Panc1 (cell line): Measurements from ENCODE around the gene IRX6. TPM values are rescaled to one million over a fixed set of nuclear protein-coding genes. Genes with fewer than 3 reads are reported as not detected.

Source experiments
- ATAC-seq: fragments of 200-7000 bp; cut with Tn5 transposase; 2 replicates; pipeline ENCODE4 v1.9.1; 2020; ENCODE audit warnings: mild to moderate bottlenecking, moderate library complexity
- BruUV-seq: library from RNA; stranded (reverse); fragments of 400-500 nt; replicated peaks from 2 replicates; lab custom pipeline; 2021; lab: Mats Ljungman, UMichigan
- CTCF ChIA-PET: fragments of 300-600 bp; sonication (Branson Sonifier 250); formaldehyde crosslinking; loops from one replicate; lab custom pipeline; 2022; ENCODE audit warnings: antibody characterized with exemption; lab: Charles Lee
- POLR2A ChIA-PET: fragments of 300-600 bp; sonication (Branson Sonifier 250); formaldehyde crosslinking; loops from one replicate; lab custom pipeline; 2022; ENCODE audit warnings: antibody characterized with exemption; lab: Charles Lee
- DNase-seq: peaks from one replicate; pipeline ENCODE4 v3.0.0-alpha.2; 2010; ENCODE audit warnings: low read depth, low spot score
- H3K27ac ChIP-seq: 2 replicates; pipeline ENCODE4 v1.5.1; 2011; ENCODE audit warnings: mild to moderate bottlenecking, low read length, inconsistent platforms
- H3K27me3 ChIP-seq: fragments of 200-500 bp; sonication (Bioruptor generic); 2 replicates; pipeline ENCODE4 v1.6.0; 2014; ENCODE audit warnings: low read length, inconsistent platforms; ENCODE audit not compliant: control insufficient read depth, insufficient read depth
- H3K36me3 ChIP-seq: fragments of 200-500 bp; sonication (Bioruptor generic); 2 replicates; pipeline ENCODE4 v1.5.1; 2014; ENCODE audit warnings: inconsistent platforms, mild to moderate bottlenecking, low read length, moderate library complexity; ENCODE audit not compliant: control insufficient read depth, insufficient read depth
- H3K4me1 ChIP-seq: 2 replicates; pipeline ENCODE4 v1.5.1; 2011; ENCODE audit warnings: inconsistent platforms, mild to moderate bottlenecking, low read length, moderate library complexity; ENCODE audit not compliant: control insufficient read depth, insufficient read depth
- H3K4me3 ChIP-seq, 2 experiments: 2 replicates each; pipeline ENCODE4 v1.5.1; 2011 to 2012; ENCODE audit warnings: low read depth in 2 of 2, low read length in 2 of 2, mild to moderate bottlenecking in 2 of 2, inconsistent platforms in 1 of 2, moderate library complexity in 1 of 2
- H3K9me3 ChIP-seq: fragments of 200-500 bp; sonication (Bioruptor generic); 2 replicates; pipeline ENCODE4 v1.5.1; 2014; ENCODE audit warnings: low read depth, mild to moderate bottlenecking, inconsistent platforms, low read length, moderate library complexity; ENCODE audit not compliant: control insufficient read depth, insufficient read depth
- CTCF ChIP-seq: fragments of 450-650 bp; IDR thresholded peaks from 2 replicates; pipeline ENCODE4 v1.5.1; 2017; ENCODE audit warnings: mild to moderate bottlenecking
- POLR2AphosphoS5 ChIP-seq: IDR thresholded peaks from 2 replicates; pipeline ENCODE4 v1.6.1; 2012; ENCODE audit warnings: mild to moderate bottlenecking, low read depth, low read length, moderate library complexity
- REST ChIP-seq, 2 experiments: IDR thresholded peaks; 2 replicates each; pipeline ENCODE4 v1.6.1; 2011 to 2012; ENCODE audit warnings: low read depth in 2 of 2, control low read depth in 1 of 2, low read length in 1 of 2, mild to moderate bottlenecking in 1 of 2, moderate library complexity in 1 of 2; ENCODE audit not compliant: insufficient read depth in 1 of 2
- SIN3A ChIP-seq: IDR thresholded peaks from 2 replicates; pipeline ENCODE4 v1.6.1; 2012; ENCODE audit warnings: low read depth, mild to moderate bottlenecking, low read length, moderate library complexity, borderline replicate concordance; ENCODE audit not compliant: insufficient read depth
- TCF7L2 ChIP-seq: IDR thresholded peaks from 2 replicates; pipeline ENCODE4 v1.6.1; 2011; ENCODE audit warnings: mild to moderate bottlenecking, low read depth, low read length, inconsistent platforms
- in situ Hi-C: cut with HindIII; loops from 2 replicates; pipeline ENCODE4 v1.10.0; 2016; ENCODE audit warnings: low sequenced_read_pairs, low pct_unique_long_range_greater_than_20kb
- intact Hi-C: fragments of 100-400 bp; cut with micrococcal nuclease; formaldehyde crosslinking; loops from one replicate; pipeline ENCODE4 v1.10.0; 2022; ENCODE audit not compliant: unreplicated experiment
- total RNA-seq: library from RNA; stranded (reverse); gene quantifications from one replicate; pipeline ENCODE4 v1.2.1, GENCODE V29; 2021; ENCODE audit not compliant: unreplicated experiment

The IRX6 gene
- total RNA-seq, 1 experiment from 2014 or later = not detected

GRCh38 chr16:55331648-55332185, 7.7 kb downstream of the IRX6 start:
- no peaks in the 10 kb centered on the region for H3K9me3 ChIP-seq
- H3K36me3 ChIP-seq = no peaks in the 10 kb centered on the region
- no peak for TF ChIP-seq POLR2AphosphoS5
- no peak for TF ChIP-seq TCF7L2
- TF ChIP-seq REST (IDR thresholded peaks at IDR 0.05; ENCODE audit: insufficient read depth in 1 of 2, low read depth in 2 of 2, low read length in 1 of 2) = no peak
- no peak for TF ChIP-seq CTCF
- TF ChIP-seq SIN3A = no peak
- H3K27ac ChIP-seq = no peak overlapping the region
- BruUV-seq = no TSS peak
- H3K4me1 ChIP-seq = no peaks in the 10 kb centered on the region
- no peaks in the 10 kb centered on the region for H3K27me3 ChIP-seq
- in situ Hi-C loops = no loop called here
- ATAC-seq = no peak
- intact Hi-C loops = no loop called here
- POLR2A ChIA-PET = no interaction called here
- CTCF ChIA-PET = no interaction called here
- DNase-seq = no peak
- H3K4me3 ChIP-seq = no peak overlapping the region

- ATAC-seq = no peak
- no peak for DNase-seq
- in situ Hi-C loops = no loop called here
- Histone ChIP-seq H3K9me3 (no peaks in the 10 kb centered on the region), H3K36me3 (no peaks in the 10 kb centered on the region), H3K4me3 (no peak overlapping the region), H3K27ac (no peak overlapping the region), H3K4me1 (no peaks in the 10 kb centered on the region), H3K27me3 (no peaks in the 10 kb centered on the region)
- intact Hi-C loops = no loop called here
- POLR2A ChIA-PET = no interaction called here
- CTCF ChIA-PET = no interaction called here
- TF ChIP-seq TCF7L2 (no peak), CTCF (no peak), SIN3A (no peak), POLR2AphosphoS5 (no peak), REST (IDR thresholded peaks at IDR 0.05; ENCODE audit: insufficient read depth in 1 of 2, low read depth in 2 of 2, low read length in 1 of 2) (no peak)
- BruUV-seq = no TSS peak
These were observed 9.7 kb downstream of the IRX6 start for GRCh38 chr16:55333684-55334083.
